GM12874 (cell line): ENCODE results near the gene OR6V1.

Source experiments
- CTCF ChIP-seq: IDR thresholded peaks from 2 replicates; pipeline ENCODE4 v1.5.1; 2011; ENCODE audit warnings: low read depth, mild to moderate bottlenecking, control low read depth, low read length, moderate library complexity; ENCODE audit not compliant: insufficient read depth

Gene OR6V1

DNA sequence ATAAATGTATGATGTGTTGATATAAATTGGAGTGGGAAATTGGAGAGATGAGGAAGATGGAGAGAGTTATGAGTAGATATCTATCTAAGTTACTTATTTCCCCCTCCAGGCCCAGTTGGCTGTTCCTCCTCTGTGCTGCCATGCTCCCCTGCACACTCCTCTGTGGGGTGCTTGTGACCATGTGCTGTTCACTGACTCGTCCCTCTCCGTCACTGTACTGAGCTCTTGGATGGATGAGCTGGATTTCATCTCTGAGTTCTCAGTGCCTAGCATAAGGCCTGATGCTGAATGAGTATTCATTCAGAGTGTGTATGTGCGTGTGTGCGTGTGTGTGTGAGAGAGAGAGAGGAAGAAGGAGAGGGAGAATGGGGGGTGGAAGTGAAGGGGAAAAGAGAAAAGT is 39.7 kb upstream of the OR6V1 start:
- no peak for TF ChIP-seq CTCF

DNA sequence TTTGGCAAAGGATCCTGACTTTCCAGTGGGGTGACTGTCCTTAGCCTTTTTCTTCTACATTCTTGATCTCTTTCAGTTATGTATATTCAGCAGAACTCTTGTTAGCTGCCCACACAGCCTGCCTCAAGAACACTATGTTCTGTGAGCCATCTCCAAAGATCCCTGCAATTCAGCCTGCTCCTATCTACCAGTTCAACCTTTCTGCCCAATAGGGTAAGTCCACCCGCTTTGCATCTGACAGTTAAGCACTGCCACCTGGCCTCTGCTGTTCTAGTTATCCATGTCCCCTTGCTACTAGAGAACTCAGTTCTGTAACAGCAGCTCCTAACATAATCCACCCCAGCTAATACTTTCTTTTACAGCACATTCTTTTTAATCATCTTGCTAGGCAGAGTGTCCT is 38.7 kb upstream of the OR6V1 start:
- TF ChIP-seq CTCF: no peak

GRCh38 chr7:143013893-143014292 is 38.2 kb upstream of the OR6V1 start:
- no peak for TF ChIP-seq CTCF

- TF ChIP-seq CTCF: no peak
These were observed 37.1 kb upstream of the OR6V1 start for GRCh38 chr7:143015084-143015483.

DNA sequence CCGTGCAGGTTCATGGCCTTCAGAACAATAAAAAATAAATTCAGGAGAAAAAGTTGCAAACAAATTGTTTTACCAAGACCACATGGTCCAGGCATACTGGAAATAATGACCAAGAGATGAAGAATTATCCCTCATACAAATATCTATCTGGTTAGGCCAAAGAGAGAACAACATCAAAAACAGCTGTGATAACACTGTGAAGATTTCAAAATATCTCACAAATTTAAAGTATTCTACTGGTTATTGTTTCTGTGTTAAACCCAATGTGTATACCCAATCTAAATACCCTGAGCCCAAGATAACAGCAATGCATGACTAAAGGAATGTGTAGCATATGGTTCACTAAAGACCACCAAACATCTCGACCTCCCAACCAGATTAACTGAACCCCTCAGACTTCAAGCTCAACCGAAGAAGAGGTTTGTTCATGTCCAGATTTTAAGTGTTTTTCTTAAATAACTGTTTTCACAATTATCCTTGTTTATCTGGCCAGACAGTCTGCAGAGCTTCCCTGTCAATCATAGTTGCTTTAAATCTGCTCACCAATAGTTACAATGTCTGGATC is 36.1 kb upstream of the OR6V1 start:
- TF ChIP-seq CTCF: no peak

DNA sequence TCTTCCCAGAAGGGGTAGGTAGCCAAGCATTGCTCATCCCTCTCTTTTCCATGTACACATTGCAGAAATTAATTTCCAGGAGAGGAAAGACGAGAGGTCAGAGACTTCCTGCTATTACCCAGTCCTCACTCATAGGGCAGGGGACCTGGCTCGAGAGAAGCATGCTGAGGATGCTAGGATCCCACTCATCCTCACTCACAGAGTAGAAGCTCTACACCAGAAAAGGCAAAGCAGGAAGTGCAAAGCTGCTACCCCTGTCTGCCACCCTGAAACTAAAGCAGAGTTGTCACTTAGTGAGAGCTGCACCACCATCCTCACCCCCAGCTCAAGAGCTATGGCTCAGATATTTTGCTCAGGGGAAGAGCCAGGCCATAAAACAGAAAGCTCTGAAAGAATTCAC is 35.1 kb upstream of the OR6V1 start:
- no peak for TF ChIP-seq CTCF

- TF ChIP-seq CTCF: no peak
These were observed 33.2 kb upstream of the OR6V1 start for GRCh38 chr7:143018931-143019330.
